Stimulated activated naive CD8-positive, alpha-beta T cell treated with anti-CD3 and anti-CD28 coated beads, Interleukin-15, Interleukin-2, amounts not matched to agents 100 ng/mL and 50 ng/mL, for 24 hours (primary cell): ENCODE data around the gene AK5.

Experiments
- H3K27ac Mint-ChIP-seq: one replicate; pipeline ENCODE4 v1.8.0; 2021; ENCODE audit warnings: mild to moderate bottlenecking, mixed read lengths
- H3K27me3 Mint-ChIP-seq: one replicate; pipeline ENCODE4 v1.8.0; 2021; ENCODE audit warnings: mixed read lengths
- H3K36me3 Mint-ChIP-seq: one replicate; pipeline ENCODE4 v1.8.0; 2021; ENCODE audit warnings: low read depth, mixed read lengths
- H3K4me1 Mint-ChIP-seq: one replicate; pipeline ENCODE4 v1.8.0; 2021; ENCODE audit warnings: low read depth, mixed read lengths
- H3K4me3 Mint-ChIP-seq: one replicate; pipeline ENCODE4 v1.8.0; 2021; ENCODE audit warnings: mild to moderate bottlenecking, mixed read lengths
- H3K9me3 Mint-ChIP-seq: one replicate; pipeline ENCODE4 v1.8.0; 2021; ENCODE audit warnings: mixed read lengths

Gene AK5

GRCh38 chr1:77316006-77316405, 34.2 kb downstream of the AK5 start:
- peaks cover 4% of the 10 kb centered on the region for H3K9me3 Mint-ChIP-seq
- peaks cover 7% of the 10 kb centered on the region for H3K36me3 Mint-ChIP-seq

GRCh38 chr1:77316966-77317365, 35.1 kb downstream of the AK5 start:
- Mint-ChIP-seq H3K4me1 (peaks cover 12% of the 10 kb centered on the region), H3K36me3 (peaks cover 7% of the 10 kb centered on the region), H3K9me3 (peaks cover 4% of the 10 kb centered on the region), H3K4me3 (no peak overlapping the region), H3K27me3 (no peaks in the 10 kb centered on the region), H3K27ac (no peak overlapping the region)

More at GRCh38 chr1:77316006-77316405, 34.2 kb downstream of the AK5 start:
- no peak overlapping the region for H3K27ac Mint-ChIP-seq
- peaks cover 20% of the 10 kb centered on the region for H3K4me1 Mint-ChIP-seq
- H3K27me3 Mint-ChIP-seq: no peaks in the 10 kb centered on the region
- H3K4me3 Mint-ChIP-seq: no peak overlapping the region

GRCh38 chr1:77319036-77319705, 37.4 kb downstream of the AK5 start:
- peaks cover 4% of the 10 kb centered on the region for H3K9me3 Mint-ChIP-seq
- H3K36me3 Mint-ChIP-seq: peaks cover 7% of the 10 kb centered on the region
- peaks cover 5% of the 10 kb centered on the region for H3K4me1 Mint-ChIP-seq
- H3K27ac Mint-ChIP-seq: no peak overlapping the region
- no peak overlapping the region for H3K4me3 Mint-ChIP-seq
- no peaks in the 10 kb centered on the region for H3K27me3 Mint-ChIP-seq

GRCh38 chr1:77322061-77322900, 40.5 kb downstream of the AK5 start:
- H3K4me3 Mint-ChIP-seq: no peak overlapping the region
- H3K27me3 Mint-ChIP-seq: no peaks in the 10 kb centered on the region
- H3K36me3 Mint-ChIP-seq: peaks cover 7% of the 10 kb centered on the region
- H3K27ac Mint-ChIP-seq: no peak overlapping the region
- peaks cover 5% of the 10 kb centered on the region for H3K4me1 Mint-ChIP-seq
- H3K9me3 Mint-ChIP-seq: peaks cover 4% of the 10 kb centered on the region

- peaks cover 10% of the 10 kb centered on the region for H3K4me1 Mint-ChIP-seq
- H3K4me3 Mint-ChIP-seq: no peak overlapping the region
Measured at GRCh38 chr1:77333501-77333900, 51.7 kb downstream of the AK5 start.

GRCh38 chr1:77336729-77337128, 54.9 kb downstream of the AK5 start:
- H3K9me3 Mint-ChIP-seq: peaks cover 12% of the 10 kb centered on the region

More at GRCh38 chr1:77333501-77333900, 51.7 kb downstream of the AK5 start:
- H3K27ac Mint-ChIP-seq: no peak overlapping the region
- H3K9me3 Mint-ChIP-seq: peaks cover 12% of the 10 kb centered on the region
- peaks cover 8% of the 10 kb centered on the region for H3K36me3 Mint-ChIP-seq
- H3K27me3 Mint-ChIP-seq: no peaks in the 10 kb centered on the region

GRCh38 chr1:77339326-77339725, 57.5 kb downstream of the AK5 start:
- no peak overlapping the region for H3K4me3 Mint-ChIP-seq
- H3K4me1 Mint-ChIP-seq: no peaks in the 10 kb centered on the region
- H3K27me3 Mint-ChIP-seq: no peaks in the 10 kb centered on the region
- H3K9me3 Mint-ChIP-seq: peaks cover 11% of the 10 kb centered on the region
- H3K27ac Mint-ChIP-seq: no peak overlapping the region
- H3K36me3 Mint-ChIP-seq: peaks cover 13% of the 10 kb centered on the region

More at GRCh38 chr1:77336729-77337128, 54.9 kb downstream of the AK5 start:
- no peaks in the 10 kb centered on the region for H3K4me1 Mint-ChIP-seq
- no peak overlapping the region for H3K4me3 Mint-ChIP-seq
- H3K27me3 Mint-ChIP-seq: no peaks in the 10 kb centered on the region
- H3K36me3 Mint-ChIP-seq: peaks cover 13% of the 10 kb centered on the region
- H3K27ac Mint-ChIP-seq: no peak overlapping the region

GRCh38 chr1:77341195-77341594, 59.4 kb downstream of the AK5 start:
- Mint-ChIP-seq H3K4me3 (no peak overlapping the region), H3K9me3 (no peaks in the 10 kb centered on the region), H3K4me1 (no peaks in the 10 kb centered on the region), H3K36me3 (peaks cover 5% of the 10 kb centered on the region), H3K27me3 (no peaks in the 10 kb centered on the region), H3K27ac (no peak overlapping the region)

- H3K27me3 Mint-ChIP-seq: no peaks in the 10 kb centered on the region
- no peak overlapping the region for H3K27ac Mint-ChIP-seq
- no peaks in the 10 kb centered on the region for H3K9me3 Mint-ChIP-seq
Measured at GRCh38 chr1:77342745-77343144, 60.9 kb downstream of the AK5 start.

GRCh38 chr1:77347646-77348045, 65.8 kb downstream of the AK5 start:
- H3K27ac Mint-ChIP-seq: no peak overlapping the region
- no peaks in the 10 kb centered on the region for H3K36me3 Mint-ChIP-seq
- H3K4me3 Mint-ChIP-seq: peak overlapping the region; percentile 12
- no peaks in the 10 kb centered on the region for H3K27me3 Mint-ChIP-seq
- H3K9me3 Mint-ChIP-seq: no peaks in the 10 kb centered on the region
- H3K4me1 Mint-ChIP-seq: peaks cover 18% of the 10 kb centered on the region

More at GRCh38 chr1:77342745-77343144, 60.9 kb downstream of the AK5 start:
- H3K4me3 Mint-ChIP-seq: no peak overlapping the region
- peaks cover 10% of the 10 kb centered on the region for H3K4me1 Mint-ChIP-seq
- H3K36me3 Mint-ChIP-seq: peaks cover 5% of the 10 kb centered on the region

- Mint-ChIP-seq H3K27ac (no peak overlapping the region), H3K27me3 (no peaks in the 10 kb centered on the region), H3K4me3 (no peak overlapping the region), H3K9me3 (no peaks in the 10 kb centered on the region), H3K4me1 (peaks cover 20% of the 10 kb centered on the region), H3K36me3 (no peaks in the 10 kb centered on the region)
Measured at GRCh38 chr1:77348549-77348948, 66.7 kb downstream of the AK5 start.

- Mint-ChIP-seq H3K4me3 (no peak overlapping the region), H3K27me3 (no peaks in the 10 kb centered on the region), H3K27ac (no peak overlapping the region), H3K4me1 (peaks cover 24% of the 10 kb centered on the region), H3K36me3 (no peaks in the 10 kb centered on the region), H3K9me3 (no peaks in the 10 kb centered on the region)
Measured at GRCh38 chr1:77349275-77349674, 67.5 kb downstream of the AK5 start.

- Mint-ChIP-seq H3K36me3 (no peaks in the 10 kb centered on the region), H3K27me3 (no peaks in the 10 kb centered on the region), H3K4me3 (no peak overlapping the region), H3K9me3 (no peaks in the 10 kb centered on the region), H3K4me1 (peaks cover 24% of the 10 kb centered on the region), H3K27ac (no peak overlapping the region)
Measured at GRCh38 chr1:77350012-77350770, 68.4 kb downstream of the AK5 start.

GRCh38 chr1:77354536-77354935, 72.7 kb downstream of the AK5 start:
- H3K36me3 Mint-ChIP-seq: no peaks in the 10 kb centered on the region
- peaks cover 5% of the 10 kb centered on the region for H3K4me1 Mint-ChIP-seq
- H3K9me3 Mint-ChIP-seq: no peaks in the 10 kb centered on the region
- H3K4me3 Mint-ChIP-seq: no peak overlapping the region
- H3K27me3 Mint-ChIP-seq: no peaks in the 10 kb centered on the region
- H3K27ac Mint-ChIP-seq: no peak overlapping the region

- no peaks in the 10 kb centered on the region for H3K9me3 Mint-ChIP-seq
- no peak overlapping the region for H3K27ac Mint-ChIP-seq
- H3K4me3 Mint-ChIP-seq: no peak overlapping the region
- H3K4me1 Mint-ChIP-seq: peaks cover 5% of the 10 kb centered on the region
- no peaks in the 10 kb centered on the region for H3K27me3 Mint-ChIP-seq
- H3K36me3 Mint-ChIP-seq: no peaks in the 10 kb centered on the region
Measured at GRCh38 chr1:77355010-77355409, 73.2 kb downstream of the AK5 start.
